ENCODE results near the gene KRT79. TPM values are rescaled to one million over a fixed set of nuclear protein-coding genes. Genes with fewer than 3 reads are reported as not detected.

KRT79 gene
- total RNA-seq, 1 experiment from 2014 or later: not detected

- Histone ChIP-seq H3K36me3 (ENCODE audit: control insufficient read depth, insufficient read depth, low read length) (no peaks in the 10 kb centered on the region), H3K9me3 (ENCODE audit: control insufficient read depth, insufficient read depth, low read depth, low read length) (no peaks in the 10 kb centered on the region), H3K4me3 (ENCODE audit: low read depth in 2 of 2, low read length in 2 of 2) (no peak overlapping the region), H3K27ac (ENCODE audit: low read length) (no peak overlapping the region), H3K4me1 (ENCODE audit: control insufficient read depth, insufficient read depth, low read length) (no peaks in the 10 kb centered on the region), H3K27me3 (ENCODE audit: control insufficient read depth, insufficient read depth, low read length) (peaks cover 6% of the 10 kb centered on the region; the same call in 1 of the 2 replicates)
- BruUV-seq (replicated peaks): no TSS peak
- intact Hi-C loops (cut with micrococcal nuclease; ENCODE audit: unreplicated experiment) (no loop called here), in situ Hi-C loops (cut with HindIII; ENCODE audit: low pct_unique_long_range_greater_than_20kb, low sequenced_read_pairs) (no loop called here)
- DNase-seq (ENCODE audit: low read depth, low spot score) (no peak), ATAC-seq (no peak)
- ChIA-PET CTCF (no interaction called here), POLR2A (no interaction called here)
- TF ChIP-seq TCF7L2 (IDR thresholded peaks at IDR 0.05; ENCODE audit: low read depth, low read length) (no peak), SIN3A (IDR thresholded peaks at IDR 0.05; ENCODE audit: borderline replicate concordance, insufficient read depth, low read depth, low read length) (no peak), REST (IDR thresholded peaks at IDR 0.05; ENCODE audit: insufficient read depth in 1 of 2, low read depth in 2 of 2, low read length in 1 of 2) (no peak), CTCF (IDR thresholded peaks at IDR 0.05) (no peak)
These were observed 27.8 kb downstream of the KRT79 start for GRCh38 chr12:52806169-52806811.

- no peak for DNase-seq (ENCODE audit: low read depth, low spot score)
- no peak for TF ChIP-seq POLR2AphosphoS5 (IDR thresholded peaks at IDR 0.05; ENCODE audit: low read depth, low read length)
- no peak for TF ChIP-seq REST (IDR thresholded peaks at IDR 0.05; ENCODE audit: insufficient read depth in 1 of 2, low read depth in 2 of 2, low read length in 1 of 2)
- no peak for TF ChIP-seq SIN3A (IDR thresholded peaks at IDR 0.05; ENCODE audit: borderline replicate concordance, insufficient read depth, low read depth, low read length)
- TF ChIP-seq CTCF (IDR thresholded peaks at IDR 0.05): no peak
- no peak for TF ChIP-seq TCF7L2 (IDR thresholded peaks at IDR 0.05; ENCODE audit: low read depth, low read length)
- intact Hi-C loops (cut with micrococcal nuclease; ENCODE audit: unreplicated experiment) (no loop called here), in situ Hi-C loops (cut with HindIII; ENCODE audit: low pct_unique_long_range_greater_than_20kb, low sequenced_read_pairs) (no loop called here)
- peaks cover 4% of the 10 kb centered on the region; the same call in 1 of the 2 replicates for H3K27me3 ChIP-seq (ENCODE audit: control insufficient read depth, insufficient read depth, low read length)
- BruUV-seq (replicated peaks): no TSS peak
- no peaks in the 10 kb centered on the region for H3K9me3 ChIP-seq (ENCODE audit: control insufficient read depth, insufficient read depth, low read depth, low read length)
- no peak overlapping the region for H3K27ac ChIP-seq (ENCODE audit: low read length)
- H3K4me1 ChIP-seq (ENCODE audit: control insufficient read depth, insufficient read depth, low read length): no peaks in the 10 kb centered on the region
- ChIA-PET POLR2A (no interaction called here), CTCF (no interaction called here)
- no peaks in the 10 kb centered on the region for H3K36me3 ChIP-seq (ENCODE audit: control insufficient read depth, insufficient read depth, low read length)
- no peak for ATAC-seq
- no peak overlapping the region for H3K4me3 ChIP-seq (ENCODE audit: low read depth in 2 of 2, low read length in 2 of 2)
These were observed 28.4 kb downstream of the KRT79 start for GRCh38 chr12:52805739-52806138.

All from Panc1 (cell line).